ENCODE data around the gene ATIC.

The ATIC gene

DNA sequence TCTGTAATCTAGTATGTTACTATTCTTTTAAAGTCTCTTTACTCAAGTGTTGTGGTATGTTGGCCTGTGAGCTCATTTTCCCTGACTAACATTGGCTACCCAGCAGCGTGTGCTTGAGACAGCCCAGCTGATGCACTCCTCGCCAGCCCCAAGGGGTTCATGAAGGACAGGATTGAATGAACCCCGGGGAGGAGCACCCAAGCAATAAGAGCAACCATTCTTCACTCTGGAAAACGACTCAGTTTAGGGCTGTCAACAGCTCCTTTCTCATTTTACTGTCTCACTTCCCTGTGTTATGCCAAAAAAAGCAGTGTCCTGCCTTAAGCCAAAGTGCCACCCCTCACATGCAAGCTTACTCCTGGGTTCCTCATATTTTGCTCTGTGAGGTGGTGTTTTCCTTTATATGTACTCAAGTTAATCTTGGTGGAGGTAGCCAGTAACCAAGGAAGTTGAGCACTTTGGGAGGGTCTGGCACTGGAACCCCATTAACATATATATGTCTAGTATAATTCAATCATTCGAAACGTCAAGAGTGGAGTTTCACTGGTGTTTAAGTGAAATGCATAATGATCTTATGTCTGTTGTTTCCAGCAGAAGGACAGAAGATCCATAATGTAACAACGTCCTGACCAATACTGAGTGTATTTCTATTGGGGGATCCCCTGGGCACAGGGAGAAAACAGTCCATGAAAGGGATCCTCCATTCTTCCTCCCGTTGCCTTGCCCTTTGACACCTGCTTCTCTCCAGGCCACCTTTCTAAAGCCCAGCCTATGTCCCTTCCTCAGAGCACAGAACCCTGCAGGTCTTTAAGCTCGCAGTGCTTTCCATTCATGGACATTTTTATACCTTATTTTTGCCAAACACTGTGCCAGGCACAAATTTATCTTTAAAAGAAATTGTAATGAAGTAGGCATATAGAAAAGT, 43.2 kb downstream of the ATIC start:
- no peak overlapping the region for H3K4me3 ChIP-seq (replicated peaks; ENCODE audit: low read depth, low read length)
- TF ChIP-seq, protein P1, sequence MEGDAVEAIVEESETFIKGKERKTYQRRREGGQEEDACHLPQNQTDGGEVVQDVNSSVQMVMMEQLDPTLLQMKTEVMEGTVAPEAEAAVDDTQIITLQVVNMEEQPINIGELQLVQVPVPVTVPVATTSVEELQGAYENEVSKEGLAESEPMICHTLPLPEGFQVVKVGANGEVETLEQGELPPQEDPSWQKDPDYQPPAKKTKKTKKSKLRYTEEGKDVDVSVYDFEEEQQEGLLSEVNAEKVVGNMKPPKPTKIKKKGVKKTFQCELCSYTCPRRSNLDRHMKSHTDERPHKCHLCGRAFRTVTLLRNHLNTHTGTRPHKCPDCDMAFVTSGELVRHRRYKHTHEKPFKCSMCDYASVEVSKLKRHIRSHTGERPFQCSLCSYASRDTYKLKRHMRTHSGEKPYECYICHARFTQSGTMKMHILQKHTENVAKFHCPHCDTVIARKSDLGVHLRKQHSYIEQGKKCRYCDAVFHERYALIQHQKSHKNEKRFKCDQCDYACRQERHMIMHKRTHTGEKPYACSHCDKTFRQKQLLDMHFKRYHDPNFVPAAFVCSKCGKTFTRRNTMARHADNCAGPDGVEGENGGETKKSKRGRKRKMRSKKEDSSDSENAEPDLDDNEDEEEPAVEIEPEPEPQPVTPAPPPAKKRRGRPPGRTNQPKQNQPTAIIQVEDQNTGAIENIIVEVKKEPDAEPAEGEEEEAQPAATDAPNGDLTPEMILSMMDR (IDR thresholded peaks at IDR 0.05; ENCODE audit: low read length, missing control alignments), result no peak
- peak; percentile 74 for DNase-seq (ENCODE audit: low read depth)

DNA sequence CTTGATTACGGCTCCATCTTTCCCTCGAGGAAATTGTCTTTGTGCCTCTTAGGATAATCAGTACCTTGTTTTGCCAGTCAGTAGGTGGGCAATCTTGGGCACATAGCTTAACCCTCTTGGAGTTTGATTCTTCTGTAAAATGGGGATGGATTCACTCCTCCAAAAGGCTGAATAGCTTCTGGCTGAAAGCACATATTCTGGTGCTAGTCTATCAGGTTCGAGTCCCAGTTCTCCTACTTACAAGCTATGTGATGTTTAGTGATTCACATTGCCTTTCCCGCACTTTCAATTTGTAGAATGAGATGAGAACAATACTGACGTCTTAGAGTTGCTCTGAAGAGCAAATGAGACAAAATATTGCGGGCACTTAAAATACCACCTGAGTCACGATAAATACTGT, 43.9 kb downstream of the ATIC start:
- no peak overlapping the region for H3K4me3 ChIP-seq (replicated peaks; ENCODE audit: low read depth, low read length)
- TF ChIP-seq, protein P1 (IDR thresholded peaks at IDR 0.05; ENCODE audit: low read length, missing control alignments), result no peak
- peak; percentile 73 for DNase-seq (ENCODE audit: low read depth)

DNA sequence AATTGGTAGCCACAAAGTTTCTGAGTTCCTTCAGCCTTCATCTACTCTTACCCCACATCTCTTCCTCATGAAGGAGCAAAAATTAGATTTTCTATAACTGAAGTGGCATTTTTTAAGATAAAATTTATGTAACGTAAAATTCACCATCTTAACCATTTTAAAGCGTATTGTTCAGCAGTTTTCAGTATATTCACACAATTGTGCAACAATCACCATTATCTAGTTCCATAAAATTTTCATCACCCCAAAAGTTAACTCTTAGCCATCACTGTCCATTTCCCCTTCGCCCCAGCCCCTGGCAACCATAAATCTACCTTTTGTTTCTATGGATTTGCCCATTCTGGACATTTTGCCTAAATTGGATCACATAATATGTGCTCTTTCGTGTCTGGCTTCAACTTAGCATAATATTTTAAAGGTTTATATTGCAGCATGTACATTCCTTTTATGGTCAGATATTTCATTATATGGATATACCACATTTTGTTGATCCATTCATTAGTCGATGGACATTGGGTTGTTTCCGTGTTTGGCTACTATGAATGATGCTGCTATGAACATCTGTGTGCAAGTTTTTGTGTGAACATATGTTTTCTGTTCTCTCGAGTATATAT, 44.6 kb downstream of the ATIC start:
- H3K4me3 ChIP-seq (replicated peaks; ENCODE audit: low read depth, low read length), result no peak overlapping the region
- no peak for DNase-seq (ENCODE audit: low read depth)
- TF ChIP-seq, protein P1 (IDR thresholded peaks at IDR 0.05; ENCODE audit: low read length, missing control alignments), result no peak

DNA sequence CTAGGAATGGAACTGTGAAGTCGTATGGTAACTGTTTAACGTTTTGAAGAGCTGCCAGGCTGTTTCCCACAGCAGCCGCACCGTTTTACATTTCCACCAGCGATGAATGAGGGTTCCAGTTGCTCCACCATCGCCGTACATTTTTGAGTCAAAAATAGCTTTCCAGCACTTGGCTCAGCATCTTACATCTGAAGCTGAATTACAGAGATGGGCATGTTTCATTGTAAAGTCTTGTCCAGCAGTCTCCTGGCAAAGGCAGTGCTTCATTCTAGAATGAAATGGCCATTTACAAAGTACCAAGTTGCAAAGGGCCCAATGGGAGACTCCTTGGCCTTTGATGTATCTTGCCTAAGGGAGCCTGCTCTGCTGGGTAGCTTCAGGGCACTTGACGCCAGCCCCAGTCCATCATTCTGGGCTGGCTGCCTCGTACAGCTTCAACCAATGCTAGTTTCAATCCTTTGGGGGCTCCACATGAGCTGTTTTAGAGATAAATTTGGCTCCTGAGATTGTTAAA, 45.1 kb downstream of the ATIC start:
- TF ChIP-seq, protein P1 (IDR thresholded peaks at IDR 0.05; ENCODE audit: low read length, missing control alignments), result no peak
- DNase-seq (ENCODE audit: low read depth), result peak; percentile 72
- no peak overlapping the region for H3K4me3 ChIP-seq (replicated peaks; ENCODE audit: low read depth, low read length)

DNA sequence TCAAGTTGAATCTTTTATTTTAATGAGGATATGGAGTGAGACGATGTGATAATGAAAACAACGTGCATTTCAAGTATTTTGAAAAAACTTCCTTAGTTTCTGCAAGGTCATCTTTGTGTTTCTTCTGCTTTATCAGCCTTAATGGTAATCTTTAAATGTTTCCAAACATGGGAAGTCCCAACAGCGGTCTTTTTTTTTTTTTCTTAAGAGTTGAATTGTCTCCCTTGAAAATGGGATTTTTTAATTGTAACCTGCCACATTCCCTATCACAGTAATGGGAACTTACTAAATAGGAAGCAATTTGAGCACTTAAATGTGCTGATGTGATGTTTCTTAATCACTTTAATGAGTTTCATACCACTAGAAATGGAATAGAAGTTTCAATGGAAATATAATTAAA, 45.8 kb downstream of the ATIC start:
- H3K4me3 ChIP-seq (replicated peaks; ENCODE audit: low read depth, low read length), result no peak overlapping the region
- peak; percentile 56 for DNase-seq (ENCODE audit: low read depth)
- TF ChIP-seq, protein P1 (IDR thresholded peaks at IDR 0.05; ENCODE audit: low read length, missing control alignments), result no peak

DNA sequence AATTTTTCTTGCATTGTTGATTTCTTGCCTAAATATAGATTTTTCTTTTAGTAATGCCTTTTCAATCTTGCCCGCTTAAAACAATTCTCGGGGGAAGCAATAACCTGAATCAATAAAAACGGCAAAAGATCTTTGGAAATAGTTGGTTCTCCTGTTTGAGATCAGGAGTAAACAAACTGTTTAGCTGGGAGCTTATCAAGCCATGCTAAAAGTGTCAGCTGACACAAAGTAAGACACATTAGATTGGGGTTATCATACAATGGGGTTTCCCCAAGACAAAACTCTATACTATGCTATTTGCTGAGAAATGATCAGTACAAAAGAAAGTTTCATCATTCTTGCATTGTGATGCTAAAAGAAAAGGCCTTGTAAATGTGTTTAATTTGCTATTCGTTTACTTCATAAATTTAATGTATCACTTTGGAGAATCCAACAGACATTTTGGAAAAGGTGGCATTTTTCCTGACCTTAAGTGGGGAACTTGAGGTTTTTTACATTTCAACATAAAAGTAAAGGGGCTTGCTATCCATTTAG, 46.5 kb downstream of the ATIC start:
- DNase-seq (ENCODE audit: low read depth), result peak; percentile 58
- TF ChIP-seq, protein P1 (IDR thresholded peaks at IDR 0.05; ENCODE audit: low read length, missing control alignments), result no peak
- H3K4me3 ChIP-seq (replicated peaks; ENCODE audit: low read depth, low read length), result no peak overlapping the region
